NCI-H446 treated with DMSO at 0.1 percent for 48 hours (cell line): Measurements from ENCODE around the gene CXCL17.
"Not testable (repeated sequence)": the region's sequence is repeated elsewhere in the genome, so short reads cannot be mapped to it uniquely, and the experiment has no call there.

ENCODE experiments used
- DNase-seq: peaks from one replicate; lab custom pipeline; 2025; lab: John Stamatoyannopoulos, UW

Gene CXCL17

GRCh38 chr19:42466521-42467182 is 23.9 kb upstream of the CXCL17 start:
- DNase-seq = no peak

DNA sequence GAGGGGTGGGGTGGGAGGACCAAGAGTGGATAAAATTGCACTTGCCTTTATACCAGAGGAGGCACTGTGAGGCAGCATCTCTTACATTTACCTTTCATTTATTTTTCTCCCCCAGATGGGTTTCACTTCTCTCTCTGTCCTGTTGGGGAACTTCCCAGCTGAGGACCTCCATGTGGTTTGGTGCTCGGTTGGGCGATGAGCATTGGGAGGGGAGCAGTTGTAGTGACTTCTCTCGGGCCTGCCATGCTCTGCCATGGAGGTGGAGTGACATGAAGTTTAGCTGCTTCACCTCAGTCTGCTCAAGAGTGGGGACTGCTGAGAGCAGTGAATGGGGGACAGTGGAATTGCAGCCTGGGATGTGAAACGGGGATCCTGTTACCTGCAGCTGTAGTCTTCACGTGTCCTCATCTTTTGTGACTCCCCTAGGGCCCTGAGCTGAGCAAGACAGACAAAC is 23.1 kb upstream of the CXCL17 start:
- no peak for DNase-seq

DNA sequence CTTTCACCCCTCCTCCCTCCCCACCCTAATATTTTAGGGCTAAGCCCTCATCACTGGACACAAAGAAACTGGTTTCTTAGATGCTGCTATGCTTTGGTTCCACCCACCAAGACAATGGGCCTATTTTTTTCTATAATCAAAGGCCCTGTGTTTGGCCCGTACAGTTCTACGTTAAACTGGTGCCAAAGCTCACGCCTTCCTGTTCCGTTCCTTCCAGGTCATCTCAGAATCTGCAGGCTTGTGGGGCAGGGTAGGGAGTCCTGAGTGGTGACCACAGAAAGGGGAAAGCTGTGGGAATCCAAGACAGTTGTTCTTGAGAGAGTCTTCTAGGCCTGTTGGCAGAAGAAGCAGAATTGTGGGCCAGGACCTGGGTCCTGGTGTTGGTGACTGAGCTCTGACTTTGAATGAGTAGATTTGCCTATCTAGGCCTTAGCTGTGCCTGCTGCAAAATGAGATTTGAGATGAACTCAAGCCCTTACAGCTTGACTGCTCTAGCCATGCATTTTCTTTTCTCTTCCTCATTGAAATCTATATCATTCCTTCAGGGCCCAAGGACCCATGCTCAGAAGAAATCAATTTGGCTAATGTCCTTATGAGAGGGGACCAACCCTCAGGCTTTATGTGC is 19.1 kb upstream of the CXCL17 start:
- no peak for DNase-seq

- DNase-seq = not testable (repeated sequence)
These were observed 18.5 kb upstream of the CXCL17 start for GRCh38 chr19:42461231-42461630.

DNA sequence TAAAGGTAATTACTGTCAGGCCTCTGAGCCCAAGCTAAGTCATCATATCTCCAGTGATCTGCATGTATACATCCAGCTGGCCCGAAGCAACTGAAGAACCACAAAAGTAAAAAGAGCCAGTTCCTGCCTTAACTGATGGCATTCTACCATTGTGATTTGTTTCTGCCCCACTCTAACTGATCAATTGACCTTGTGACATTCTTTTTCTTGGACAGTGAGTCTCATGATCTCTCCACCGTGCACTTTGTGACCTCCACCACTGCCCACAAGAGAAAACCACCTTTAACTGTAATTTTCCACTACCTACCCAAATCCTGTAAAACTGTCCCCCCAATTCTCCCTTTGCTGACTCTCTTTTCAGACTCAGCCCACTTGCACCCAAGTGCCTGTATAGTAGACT is 17.2 kb upstream of the CXCL17 start:
- DNase-seq = no peak

- no peak for DNase-seq
These were observed 12.9 kb upstream of the CXCL17 start for GRCh38 chr19:42455621-42456081.

DNA sequence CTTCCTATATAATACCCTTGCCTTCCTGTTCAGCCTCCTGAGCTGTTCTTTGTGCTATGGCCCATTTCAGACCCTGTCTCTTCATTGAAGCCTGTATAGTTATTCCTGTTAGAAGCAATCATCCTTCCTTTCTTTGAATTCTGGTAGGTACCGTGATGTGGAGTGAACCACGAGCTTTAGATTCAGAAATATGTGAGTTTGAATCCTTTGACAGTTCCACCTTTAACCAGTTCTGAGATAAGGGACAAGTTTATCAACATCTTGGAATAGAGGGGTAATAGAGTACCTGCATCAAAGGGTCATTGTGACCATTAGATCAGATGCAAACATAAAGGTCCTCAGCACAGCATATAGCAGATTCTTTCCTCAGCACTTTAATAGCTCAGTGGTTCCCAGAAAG is 12.3 kb upstream of the CXCL17 start:
- DNase-seq = no peak

- no peak for DNase-seq
These were observed 9.8 kb upstream of the CXCL17 start for GRCh38 chr19:42452590-42452989.

DNA sequence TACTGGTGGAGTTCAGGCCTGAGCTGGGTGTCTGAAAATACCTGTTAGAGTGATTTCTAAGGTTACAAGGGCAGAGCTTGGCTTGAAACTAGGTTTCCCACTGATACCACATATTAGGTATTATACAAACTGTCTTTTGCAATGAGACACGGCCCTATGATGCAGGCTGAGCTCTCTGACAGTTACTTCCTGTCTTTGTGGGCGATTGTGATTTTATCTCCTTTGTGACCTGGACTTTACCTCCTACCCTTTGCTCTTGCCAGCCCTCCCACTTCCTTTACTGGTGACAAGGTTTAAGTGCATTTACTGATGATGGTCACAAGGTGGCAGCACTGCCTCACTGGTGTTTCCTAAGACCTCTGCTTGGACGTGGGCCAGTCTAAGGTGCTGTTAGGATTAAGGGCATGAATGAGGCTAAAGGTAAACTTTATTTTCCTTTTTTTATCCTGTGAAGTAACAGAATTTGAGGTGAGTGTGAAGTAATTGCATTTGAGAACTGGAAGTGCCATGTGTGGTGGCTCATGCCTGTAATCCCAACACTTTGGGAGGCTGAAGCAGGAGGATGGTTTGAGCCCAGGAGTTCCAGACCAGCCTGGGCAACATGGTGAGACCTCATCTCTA is 7.7 kb upstream of the CXCL17 start:
- peak; percentile 64 for DNase-seq

- DNase-seq = not testable (repeated sequence)
These were observed 5.6 kb upstream of the CXCL17 start for GRCh38 chr19:42448306-42448705.

GRCh38 chr19:42445948-42446347 is 3.2 kb upstream of the CXCL17 start:
- no peak for DNase-seq

DNA sequence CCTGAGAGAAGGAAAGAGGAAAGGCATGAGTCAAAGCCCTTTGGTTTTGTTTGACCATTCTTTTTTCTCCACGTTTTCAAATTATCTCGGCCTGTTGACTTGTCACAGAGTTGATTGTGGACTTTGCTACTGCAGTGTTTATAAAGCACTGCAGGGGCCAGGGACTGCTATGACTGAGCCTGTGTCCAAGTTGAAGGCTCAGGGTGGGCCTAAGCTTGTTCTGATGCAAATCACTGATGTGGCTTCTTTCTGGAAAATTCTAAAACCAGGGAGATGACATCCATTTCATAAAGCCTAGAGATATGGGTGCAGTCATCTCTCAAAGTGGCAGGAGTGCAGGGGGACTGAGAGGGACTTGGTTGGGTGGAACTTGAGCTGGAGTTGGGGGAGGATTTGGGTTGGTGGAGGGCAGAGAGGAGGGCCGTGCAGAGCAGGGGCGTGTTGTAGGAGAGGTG is 1.2 kb upstream of the CXCL17 start:
- no peak for DNase-seq

DNA sequence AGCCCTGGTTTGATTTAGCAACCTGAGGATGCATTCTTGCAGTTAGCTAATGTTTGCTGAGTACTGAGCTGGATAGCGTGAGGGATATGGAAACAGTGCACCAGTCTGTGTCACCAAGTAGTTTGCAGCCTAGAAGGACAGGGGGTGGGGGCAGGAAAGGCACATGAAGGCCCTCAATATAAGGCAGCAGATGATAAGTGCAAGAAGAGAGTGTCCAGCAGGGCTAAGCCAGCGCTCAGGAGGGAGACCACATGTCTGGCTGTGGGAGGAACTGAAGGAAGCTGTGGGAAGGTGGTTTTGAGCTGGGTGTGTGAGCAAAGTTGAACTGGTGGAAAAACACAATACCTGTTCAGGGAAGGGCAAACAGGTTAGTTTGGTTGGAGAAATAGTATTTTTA is 1.7 kb downstream of the CXCL17 start:
- DNase-seq = no peak

DNA sequence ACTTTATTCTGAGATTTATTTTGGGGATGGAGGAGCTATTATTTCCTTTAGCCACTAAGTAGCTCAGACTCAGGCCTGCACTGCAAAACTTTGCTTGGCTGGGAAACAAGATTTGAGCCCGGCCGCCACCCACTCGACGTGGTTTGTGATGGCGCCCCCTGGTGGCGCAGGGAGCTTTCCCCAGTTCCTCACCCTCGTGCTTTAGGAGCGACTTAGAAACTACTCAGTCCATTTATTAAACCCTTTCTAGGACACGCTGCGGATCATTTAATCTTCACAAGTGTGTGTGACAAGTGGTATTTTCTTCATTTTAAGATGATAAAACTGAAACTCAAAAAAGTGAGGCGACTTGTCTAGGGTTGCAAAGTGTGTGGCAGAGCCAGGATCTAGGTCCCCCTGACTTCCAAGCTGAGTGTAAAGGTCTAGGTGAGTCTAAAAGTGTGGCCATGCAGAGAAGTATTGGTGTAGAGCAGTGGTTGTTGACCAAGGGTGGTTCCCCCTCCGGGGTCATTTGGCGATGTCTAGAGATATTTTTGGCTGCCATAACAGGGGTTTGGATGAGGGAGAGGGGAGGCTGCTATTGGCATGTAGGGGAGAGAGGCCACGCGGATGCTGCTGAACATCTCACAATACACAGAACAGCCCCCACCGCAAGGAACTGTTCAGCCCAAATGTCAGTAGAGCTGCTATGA is 2.2 kb downstream of the CXCL17 start:
- no peak for DNase-seq

DNA sequence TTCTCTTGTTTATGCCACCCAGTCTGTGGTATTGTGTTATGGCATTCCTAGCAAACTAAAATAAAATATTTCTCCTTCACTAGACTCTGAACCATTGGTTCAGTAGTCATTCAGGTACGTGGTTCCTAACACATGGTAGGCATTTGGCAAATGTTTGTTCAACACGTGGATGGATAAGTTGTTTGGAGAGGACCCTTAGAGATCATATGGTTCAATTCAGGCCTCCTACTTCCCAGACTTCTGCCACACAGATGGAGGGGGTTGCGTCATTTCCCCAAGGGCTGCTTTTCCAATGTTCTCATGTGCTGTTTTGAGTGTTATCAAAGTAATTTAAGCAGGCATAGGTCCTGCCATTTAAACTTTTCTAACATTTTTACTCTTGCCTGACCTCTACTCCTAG is 6.7 kb downstream of the CXCL17 start:
- peak; percentile 14 for DNase-seq

GRCh38 chr19:42435316-42435715 is 7.4 kb downstream of the CXCL17 start:
- no peak for DNase-seq

GRCh38 chr19:42433503-42434260 is 9.1 kb downstream of the CXCL17 start:
- DNase-seq = no peak

DNA sequence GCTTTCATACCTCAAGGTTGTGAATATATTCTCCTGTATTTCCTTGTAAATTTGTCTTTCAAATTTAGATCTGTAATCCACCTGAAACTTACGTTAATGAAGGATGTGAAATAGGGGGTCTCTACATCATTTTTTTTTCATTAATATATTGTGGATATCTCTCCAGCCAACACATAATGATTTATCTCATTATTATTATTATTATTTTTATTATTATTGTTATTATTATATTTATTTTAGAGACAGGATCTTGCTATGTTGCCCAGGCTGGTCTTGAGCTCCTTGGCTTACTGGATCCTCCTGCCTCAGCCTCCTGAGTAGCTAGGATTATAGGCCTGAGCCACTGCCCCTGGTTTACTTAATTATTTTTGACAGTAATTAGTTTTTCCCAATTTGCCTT is 11.3 kb downstream of the CXCL17 start:
- no peak for DNase-seq

DNA sequence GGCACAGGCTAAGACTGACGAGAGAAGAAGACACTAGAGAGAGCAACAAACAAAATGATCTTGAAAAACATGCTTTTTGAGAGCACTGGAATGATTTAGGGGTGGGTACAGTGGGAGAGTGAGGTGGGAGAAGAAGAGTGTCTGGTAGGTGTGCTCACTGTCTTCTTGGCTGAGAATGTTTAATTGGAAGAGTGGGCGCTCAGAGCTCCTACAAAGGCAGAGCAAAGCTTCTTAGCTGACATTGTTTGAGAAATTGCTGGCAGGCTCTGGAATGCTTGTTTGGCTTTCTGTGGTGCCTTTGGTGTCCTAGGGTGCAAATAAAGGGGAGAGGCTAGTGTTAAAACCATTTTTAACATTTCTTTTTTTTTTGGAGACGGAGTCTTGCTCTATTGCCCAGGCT is 14.1 kb downstream of the CXCL17 start:
- no peak for DNase-seq

GRCh38 chr19:42427313-42427712 is 15.4 kb downstream of the CXCL17 start, which contains the start of gene LIPE:
Gene LIPE (minus strand): TSS chr19:42427388. CDS start chr19:42427149, 239 bp downstream.
- DNase-seq = no peak

DNA sequence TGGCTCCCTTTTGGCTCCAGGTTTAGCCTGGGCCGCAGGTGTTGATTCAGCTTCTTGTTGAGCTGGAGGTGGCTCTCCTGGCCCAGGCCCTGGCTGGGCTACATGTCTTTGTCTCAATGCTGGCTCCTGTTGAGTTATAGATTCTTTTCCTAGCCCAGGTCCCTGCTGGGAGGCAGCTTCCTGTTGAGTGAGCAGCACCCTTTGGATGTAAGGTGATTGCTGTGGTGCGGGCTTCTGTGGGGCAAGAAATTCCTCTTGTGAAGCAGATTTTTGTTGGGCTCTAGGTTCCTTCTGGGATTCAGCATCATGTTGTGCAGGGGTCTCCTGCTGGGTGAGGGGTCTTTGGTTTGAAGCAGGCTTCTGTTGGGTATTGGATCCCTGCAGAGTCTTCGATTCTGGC is 16.1 kb downstream of the CXCL17 start:
- DNase-seq = no peak

- DNase-seq = no peak
These were observed 18.0 kb downstream of the CXCL17 start for GRCh38 chr19:42424712-42425131.
